ENCODE measurements around the gene CCDC27. TPM values are rescaled to one million over a fixed set of nuclear protein-coding genes. Genes with fewer than 3 reads are reported as not detected.

CCDC27 gene
- total and polyA plus RNA-seq, 4 donors: not detected

DNA sequence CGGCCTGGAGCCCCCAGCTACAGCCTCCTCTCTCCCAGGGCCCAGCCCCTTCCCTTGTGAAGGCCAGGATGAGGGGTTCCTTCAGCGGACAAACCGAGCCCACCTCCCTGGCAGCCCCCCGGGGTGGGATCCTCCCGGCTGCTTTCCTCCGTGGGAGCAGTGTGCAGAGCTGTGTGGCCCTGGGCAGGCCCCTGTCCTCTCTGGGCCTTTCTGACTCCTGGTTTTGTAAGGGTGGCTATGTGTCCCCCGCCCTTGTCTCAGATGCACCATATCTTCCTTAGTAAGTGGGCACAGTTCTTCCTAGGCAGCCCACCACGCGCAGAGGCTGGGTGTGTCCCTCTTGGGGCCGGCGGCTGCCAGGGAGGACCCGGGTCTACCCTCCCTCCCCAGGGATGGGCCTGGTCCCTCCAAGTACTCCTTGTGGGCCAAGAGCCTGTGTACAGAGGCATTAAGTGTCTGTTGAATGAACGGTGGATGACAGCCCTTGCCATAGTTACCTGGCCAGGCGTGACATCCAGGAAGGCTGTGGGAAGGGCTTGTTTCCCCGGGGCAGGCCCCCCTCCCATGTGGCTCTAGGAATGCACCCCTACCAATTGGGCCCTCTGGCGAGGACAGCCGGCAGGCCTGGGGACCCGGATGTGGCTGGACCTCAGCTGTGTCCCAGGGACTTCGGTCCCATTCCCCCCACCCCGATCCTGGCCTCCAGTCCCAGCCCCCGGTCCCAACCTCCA is 24.1 kb downstream of the CCDC27 start:
- H3K4me1 ChIP-seq (ENCODE audit: control insufficient read depth in 1 of 2, insufficient read depth in 2 of 2, low read length in 2 of 2): no peaks in the 10 kb centered on the region
- H3K27ac ChIP-seq (ENCODE audit: low read depth in 1 of 2, low read length in 2 of 2): no peak overlapping the region
- peaks cover 0 to 4% of the 10 kb centered on the region in 2 donors for H3K36me3 ChIP-seq (ENCODE audit: control insufficient read depth in 1 of 2, insufficient read depth in 2 of 2, low read length in 1 of 2)
- DNase-seq (no peak), ATAC-seq (ENCODE audit: low FRiP score) (no peak)
- H3K9me3 ChIP-seq (ENCODE audit: control insufficient read depth, low read length): no peaks in the 10 kb centered on the region
- 74 to 77% methylated on average over 21 of the region's 21 CpGs for WGBS, 2 donors
- no peaks in the 10 kb centered on the region for H3K27me3 ChIP-seq (ENCODE audit: control insufficient read depth in 1 of 2, insufficient read depth in 2 of 2, low read length in 1 of 2)
- intact Hi-C loops (cut with DNase I): no loop called here
- no peak overlapping the region for H3K4me3 ChIP-seq (ENCODE audit: low read length in 2 of 2)

GRCh38 chr1:3777078-3777547 is 24.9 kb downstream of the CCDC27 start:
- Histone ChIP-seq H3K27me3 (ENCODE audit: control insufficient read depth in 1 of 2, insufficient read depth in 2 of 2, low read length in 1 of 2) (no peaks in the 10 kb centered on the region), H3K27ac (ENCODE audit: low read depth in 1 of 2, low read length in 2 of 2) (no peak overlapping the region), H3K4me3 (ENCODE audit: low read length in 2 of 2) (no peak overlapping the region), H3K36me3 (ENCODE audit: control insufficient read depth in 1 of 2, insufficient read depth in 2 of 2, low read length in 1 of 2) (peaks cover 0 to 6% of the 10 kb centered on the region in 2 donors), H3K4me1 (ENCODE audit: control insufficient read depth in 1 of 2, insufficient read depth in 2 of 2, low read length in 2 of 2) (no peaks in the 10 kb centered on the region), H3K9me3 (ENCODE audit: control insufficient read depth, low read length) (no peaks in the 10 kb centered on the region)
- 77 to 82% methylated on average over 10 of the region's 10 CpGs for WGBS, 2 donors
- ATAC-seq (ENCODE audit: low FRiP score) (no peak), DNase-seq (no peak)
- intact Hi-C loops (cut with DNase I): no loop called here

GRCh38 chr1:3777647-3778589 is 25.7 kb downstream of the CCDC27 start:
- intact Hi-C loops (cut with DNase I): no loop called here
- ATAC-seq (ENCODE audit: low FRiP score) (no peak), DNase-seq (no peak)
- Histone ChIP-seq H3K27ac (ENCODE audit: low read depth in 1 of 2, low read length in 2 of 2) (no peak overlapping the region), H3K4me1 (ENCODE audit: control insufficient read depth in 1 of 2, insufficient read depth in 2 of 2, low read length in 2 of 2) (no peaks in the 10 kb centered on the region), H3K9me3 (ENCODE audit: control insufficient read depth, low read length) (no peaks in the 10 kb centered on the region), H3K4me3 (ENCODE audit: low read length in 2 of 2) (no peak overlapping the region), H3K36me3 (ENCODE audit: control insufficient read depth in 1 of 2, insufficient read depth in 2 of 2, low read length in 1 of 2) (peaks cover 0 to 8% of the 10 kb centered on the region in 2 donors), H3K27me3 (ENCODE audit: control insufficient read depth in 1 of 2, insufficient read depth in 2 of 2, low read length in 1 of 2) (no peaks in the 10 kb centered on the region)
- WGBS, 2 donors: 72 to 82% methylated on average over 18 to 20 of the region's 20 CpGs

GRCh38 chr1:3778590-3779264 is 26.5 kb downstream of the CCDC27 start:
- DNase-seq: no peak
- H3K36me3 ChIP-seq (ENCODE audit: control insufficient read depth in 1 of 2, insufficient read depth in 2 of 2, low read length in 1 of 2): peaks cover 0 to 8% of the 10 kb centered on the region in 2 donors
- no peak overlapping the region for H3K4me3 ChIP-seq (ENCODE audit: low read length in 2 of 2)
- no peak for ATAC-seq (ENCODE audit: low FRiP score)
- no peaks in the 10 kb centered on the region for H3K27me3 ChIP-seq (ENCODE audit: control insufficient read depth in 1 of 2, insufficient read depth in 2 of 2, low read length in 1 of 2)
- no peak overlapping the region for H3K27ac ChIP-seq (ENCODE audit: low read depth in 1 of 2, low read length in 2 of 2)
- intact Hi-C loops (cut with DNase I): no loop called here
- WGBS, 2 donors: 69 to 73% methylated on average over 11 to 14 of the region's 14 CpGs
- no peaks in the 10 kb centered on the region for H3K9me3 ChIP-seq (ENCODE audit: control insufficient read depth, low read length)
- H3K4me1 ChIP-seq (ENCODE audit: control insufficient read depth in 1 of 2, insufficient read depth in 2 of 2, low read length in 2 of 2): no peaks in the 10 kb centered on the region

GRCh38 chr1:3779265-3779911 is 27.1 kb downstream of the CCDC27 start:
- WGBS, 2 donors: 89 to 92% methylated on average over 23 of the region's 23 CpGs
- Histone ChIP-seq H3K27me3 (ENCODE audit: control insufficient read depth in 1 of 2, insufficient read depth in 2 of 2, low read length in 1 of 2) (no peaks in the 10 kb centered on the region), H3K4me1 (ENCODE audit: control insufficient read depth in 1 of 2, insufficient read depth in 2 of 2, low read length in 2 of 2) (no peaks in the 10 kb centered on the region), H3K27ac (ENCODE audit: low read depth in 1 of 2, low read length in 2 of 2) (no peak overlapping the region), H3K4me3 (ENCODE audit: low read length in 2 of 2) (no peak overlapping the region), H3K9me3 (ENCODE audit: control insufficient read depth, low read length) (no peaks in the 10 kb centered on the region), H3K36me3 (ENCODE audit: control insufficient read depth in 1 of 2, insufficient read depth in 2 of 2, low read length in 1 of 2) (peaks cover 0 to 8% of the 10 kb centered on the region in 2 donors)
- ATAC-seq (ENCODE audit: low FRiP score): no peak
- intact Hi-C loops (cut with DNase I): no loop called here
- DNase-seq: no peak

DNA sequence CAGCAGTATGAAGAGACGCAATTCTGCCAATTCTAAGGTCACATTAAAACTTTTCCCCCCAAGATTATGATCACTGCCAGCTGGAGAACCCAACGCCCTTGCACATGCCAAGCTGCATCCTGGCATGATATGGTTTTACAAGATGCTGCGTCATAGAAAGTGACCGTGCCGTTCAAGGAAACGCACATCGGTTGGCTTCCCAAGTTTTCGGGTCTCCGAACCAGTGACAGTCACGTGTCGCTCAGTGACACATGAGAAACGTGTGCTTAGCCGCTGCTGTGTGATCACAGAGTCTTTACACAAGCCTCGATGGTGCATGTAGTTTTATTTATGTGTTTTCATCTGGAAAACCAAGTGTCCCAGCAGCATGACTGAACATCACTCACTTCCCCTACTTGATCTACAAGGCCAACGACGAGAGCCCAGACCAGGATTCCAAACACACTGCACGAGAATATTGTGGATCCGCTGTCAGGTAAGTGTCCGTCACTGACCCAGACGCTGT is 27.7 kb downstream of the CCDC27 start:
- ATAC-seq (ENCODE audit: low FRiP score): no peak
- peaks cover 0 to 8% of the 10 kb centered on the region in 2 donors for H3K36me3 ChIP-seq (ENCODE audit: control insufficient read depth in 1 of 2, insufficient read depth in 2 of 2, low read length in 1 of 2)
- 87 to 92% methylated on average over 20 of the region's 20 CpGs for WGBS, 2 donors

GRCh38 chr1:3780901-3781300 is 28.7 kb downstream of the CCDC27 start:
- ATAC-seq (ENCODE audit: low FRiP score) (no peak), DNase-seq (no peak)
- H3K27me3 ChIP-seq (ENCODE audit: control insufficient read depth in 1 of 2, insufficient read depth in 2 of 2, low read length in 1 of 2): no peaks in the 10 kb centered on the region
- WGBS, 2 donors: 89 to 90% methylated on average over 21 of the region's 21 CpGs
- no peaks in the 10 kb centered on the region for H3K4me1 ChIP-seq (ENCODE audit: control insufficient read depth in 1 of 2, insufficient read depth in 2 of 2, low read length in 2 of 2)
- intact Hi-C loops (cut with DNase I): no loop called here
- H3K36me3 ChIP-seq (ENCODE audit: control insufficient read depth in 1 of 2, insufficient read depth in 2 of 2, low read length in 1 of 2): peaks cover 0 to 8% of the 10 kb centered on the region in 2 donors
- H3K9me3 ChIP-seq (ENCODE audit: control insufficient read depth, low read length): no peaks in the 10 kb centered on the region
- no peak overlapping the region for H3K27ac ChIP-seq (ENCODE audit: low read depth in 1 of 2, low read length in 2 of 2)
- H3K4me3 ChIP-seq (ENCODE audit: low read length in 2 of 2): no peak overlapping the region

More for the DNA sequence above, 27.7 kb downstream of the CCDC27 start:
- H3K4me3 ChIP-seq (ENCODE audit: low read length in 2 of 2): no peak overlapping the region
- DNase-seq: no peak
- H3K4me1 ChIP-seq (ENCODE audit: control insufficient read depth in 1 of 2, insufficient read depth in 2 of 2, low read length in 2 of 2): no peaks in the 10 kb centered on the region
- H3K27me3 ChIP-seq (ENCODE audit: control insufficient read depth in 1 of 2, insufficient read depth in 2 of 2, low read length in 1 of 2): no peaks in the 10 kb centered on the region
- intact Hi-C loops (cut with DNase I): no loop called here
- no peak overlapping the region for H3K27ac ChIP-seq (ENCODE audit: low read depth in 1 of 2, low read length in 2 of 2)
- H3K9me3 ChIP-seq (ENCODE audit: control insufficient read depth, low read length): no peaks in the 10 kb centered on the region
